Lung (tissue), 12 donors: ENCODE results near the gene YTHDC1. TPM values are rescaled to one million over a fixed set of nuclear protein-coding genes. Genes with fewer than 3 reads are reported as not detected.

ENCODE experiments used
- ATAC-seq: fragments of 200-7000 bp; cut with Tn5 transposase; one replicate; pipeline ENCODE4 v1.9.1; 2020; ENCODE audit warnings: moderate number of reproducible peaks; ENCODE audit not compliant: insufficient read depth, low FRiP score
- DNase-seq, 3 donors: peaks; one replicate each; pipeline ENCODE4 v3.0.0-alpha.2; 2013 to 2017
- H3K27ac ChIP-seq, 2 donors: one replicate each; pipeline ENCODE4 v1.5.1; 2013; ENCODE audit warnings: mild to moderate bottlenecking in 2 of 2, moderate library complexity in 2 of 2, control low read depth in 1 of 2, inconsistent platforms in 1 of 2, low read depth in 1 of 2, low read length in 1 of 2
- H3K27me3 ChIP-seq, 3 donors: one replicate each; pipeline ENCODE4 v1.5.1; 2013; ENCODE audit warnings: low read length in 2 of 3; ENCODE audit not compliant: control insufficient read depth in 3 of 3, insufficient read depth in 3 of 3
- H3K36me3 ChIP-seq, 4 donors: one replicate each; pipeline ENCODE4 v1.5.1; 2013; ENCODE audit warnings: low read length in 4 of 4, mild to moderate bottlenecking in 1 of 4, moderate library complexity in 1 of 4; ENCODE audit not compliant: control insufficient read depth in 4 of 4, insufficient read depth in 4 of 4
- H3K4me1 ChIP-seq, 5 donors: one replicate each; pipeline ENCODE4 v1.5.1; 2013; ENCODE audit warnings: low read length in 5 of 5, mild to moderate bottlenecking in 2 of 5, moderate library complexity in 1 of 5; ENCODE audit not compliant: control insufficient read depth in 5 of 5, insufficient read depth in 5 of 5
- H3K4me3 ChIP-seq: one replicate; pipeline ENCODE4 v1.5.1; 2013; ENCODE audit warnings: mild to moderate bottlenecking, control low read depth, moderate library complexity
- H3K9ac ChIP-seq, 2 donors: one replicate each; pipeline ENCODE4 v1.5.1; 2013; ENCODE audit warnings: low read length in 2 of 2, control low read depth in 1 of 2; ENCODE audit not compliant: insufficient read depth in 1 of 2
- H3K9me3 ChIP-seq, 4 donors: one replicate each; pipeline ENCODE4 v1.5.1; 2013; ENCODE audit warnings: low read length in 3 of 4, mild to moderate bottlenecking in 1 of 4, moderate library complexity in 1 of 4; ENCODE audit not compliant: control insufficient read depth in 4 of 4, insufficient read depth in 3 of 4
- WGBS, 2 donors: extraction: QIAGEN DNeasy Blood & Tissue Kit; methylation state at CpG; one replicate each; pipeline ENCODE4 v1.1.7; 2013; 5-methylcytosine and 5-hydroxymethylcytosine counted together
- polyA plus RNA-seq, 2 donors: library from polyadenylated mRNA; stranded (reverse); fragments of 200-250 nt; gene quantifications; one replicate each; pipeline ENCODE4 v1.2.1, GENCODE V29; 2013
- total RNA-seq, 2 donors: library from RNA; depleted of rRNA in 1 of 2; stranded (reverse); fragments of >200 nt in 1 of 2; gene quantifications; one replicate each; pipeline ENCODE4 v1.2.1, GENCODE V29; 2014 to 2021
- TF ChIP-seq, protein P1 (sequence below): IDR thresholded peaks from 2 replicates; pipeline ENCODE4 v1.5.1; 2012; ENCODE audit warnings: mild to moderate bottlenecking; ENCODE audit errors: control extremely low read depth, extremely low read depth
- donor health status: control.
- donor health status: control.
- donor health status: Bipolar disorder and iron deficiency.
- donor health status: healthy.
- donor health status: DM: yes; HTN: yes; CAD: no.

The YTHDC1 gene
- total and polyA plus RNA-seq, 4 donors: 37.4 to 207 (median 49.2) TPM

DNA sequence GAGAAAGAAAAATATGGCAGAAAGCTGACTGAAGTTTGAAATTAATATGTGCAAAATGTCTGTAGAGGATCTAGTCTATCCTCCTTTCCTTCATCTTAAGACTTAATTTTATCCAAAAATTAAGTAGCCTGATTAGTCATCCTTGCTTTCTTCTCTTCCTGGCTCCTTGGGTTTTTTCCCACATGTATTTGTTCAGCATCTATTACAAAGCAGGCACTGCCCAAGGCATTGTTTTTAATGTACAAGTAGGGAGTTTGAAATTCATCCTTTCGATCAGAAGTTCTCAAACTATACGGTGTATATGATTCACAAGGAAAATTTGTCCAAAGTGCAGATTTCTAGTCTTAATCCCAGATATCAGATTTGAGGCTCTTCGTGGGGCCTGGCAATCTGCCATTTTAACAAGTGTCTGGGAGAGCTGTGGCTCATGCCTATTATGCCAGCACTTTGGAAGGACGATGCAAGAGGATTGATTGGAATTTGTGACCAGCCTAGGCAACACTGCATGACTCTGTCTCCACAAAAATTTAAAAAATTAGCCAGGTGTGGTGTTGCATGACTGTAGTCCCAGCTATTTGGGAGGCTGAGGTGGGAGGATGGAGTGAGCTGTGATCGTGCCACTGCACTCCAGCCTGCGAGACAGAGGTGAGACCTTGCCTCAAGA is 19.4 kb upstream of the YTHDC1 start:
- DNase-seq (no peak), ATAC-seq (peak; percentile 23)
- no peaks in the 10 kb centered on the region for H3K9me3 ChIP-seq
- WGBS, 2 donors: 64 to 85% methylated on average over 6 of the region's 6 CpGs
- TF ChIP-seq, protein P1, sequence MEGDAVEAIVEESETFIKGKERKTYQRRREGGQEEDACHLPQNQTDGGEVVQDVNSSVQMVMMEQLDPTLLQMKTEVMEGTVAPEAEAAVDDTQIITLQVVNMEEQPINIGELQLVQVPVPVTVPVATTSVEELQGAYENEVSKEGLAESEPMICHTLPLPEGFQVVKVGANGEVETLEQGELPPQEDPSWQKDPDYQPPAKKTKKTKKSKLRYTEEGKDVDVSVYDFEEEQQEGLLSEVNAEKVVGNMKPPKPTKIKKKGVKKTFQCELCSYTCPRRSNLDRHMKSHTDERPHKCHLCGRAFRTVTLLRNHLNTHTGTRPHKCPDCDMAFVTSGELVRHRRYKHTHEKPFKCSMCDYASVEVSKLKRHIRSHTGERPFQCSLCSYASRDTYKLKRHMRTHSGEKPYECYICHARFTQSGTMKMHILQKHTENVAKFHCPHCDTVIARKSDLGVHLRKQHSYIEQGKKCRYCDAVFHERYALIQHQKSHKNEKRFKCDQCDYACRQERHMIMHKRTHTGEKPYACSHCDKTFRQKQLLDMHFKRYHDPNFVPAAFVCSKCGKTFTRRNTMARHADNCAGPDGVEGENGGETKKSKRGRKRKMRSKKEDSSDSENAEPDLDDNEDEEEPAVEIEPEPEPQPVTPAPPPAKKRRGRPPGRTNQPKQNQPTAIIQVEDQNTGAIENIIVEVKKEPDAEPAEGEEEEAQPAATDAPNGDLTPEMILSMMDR: no peak
- H3K27ac ChIP-seq: no peak overlapping the region
- no peaks in the 10 kb centered on the region for H3K36me3 ChIP-seq
- H3K27me3 ChIP-seq: no peaks in the 10 kb centered on the region
- H3K9ac ChIP-seq: no peak overlapping the region
- no peak overlapping the region for H3K4me3 ChIP-seq
- H3K4me1 ChIP-seq: peaks cover 0 to 5% (median 0%) of the 10 kb centered on the region in 5 donors

- no peak overlapping the region for H3K27ac ChIP-seq
- H3K4me3 ChIP-seq: no peak overlapping the region
- no peak overlapping the region for H3K9ac ChIP-seq
- H3K4me1 ChIP-seq: peaks cover 0 to 5% (median 0%) of the 10 kb centered on the region in 5 donors
- ATAC-seq: no peak
- no peaks in the 10 kb centered on the region for H3K27me3 ChIP-seq
- no peaks in the 10 kb centered on the region for H3K36me3 ChIP-seq
- 31 to 33% methylated on average over 5 of the region's 5 CpGs for WGBS, 2 donors
- H3K9me3 ChIP-seq: no peaks in the 10 kb centered on the region
- DNase-seq: peak in 2 of 3 donors; percentile 47 to 69
- TF ChIP-seq, protein P1: no peak
These were observed 18.8 kb upstream of the YTHDC1 start for GRCh38 chr4:68368691-68369131.

DNA sequence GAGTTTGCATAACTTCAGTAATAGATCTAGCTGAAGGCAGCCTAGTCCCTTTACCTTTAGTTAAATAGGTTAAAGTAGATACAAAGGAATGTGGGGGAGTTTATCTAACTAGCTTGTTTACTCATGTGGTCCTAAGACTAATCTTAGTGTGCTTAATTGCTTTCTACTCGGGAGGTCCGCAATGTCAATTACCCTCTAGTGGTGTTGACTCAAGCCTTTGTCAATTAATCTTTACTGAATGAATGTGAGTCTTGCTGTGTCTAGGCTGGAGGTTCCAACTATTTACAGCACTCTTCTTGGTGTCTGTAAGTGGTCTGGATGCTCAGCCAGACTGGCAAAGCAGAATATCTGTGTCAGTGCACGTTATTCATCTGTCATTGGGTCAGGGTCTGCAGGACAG is 17.9 kb upstream of the YTHDC1 start:
- no peak overlapping the region for H3K27ac ChIP-seq
- H3K36me3 ChIP-seq: no peaks in the 10 kb centered on the region
- no peak overlapping the region for H3K4me3 ChIP-seq
- ATAC-seq: no peak
- no peaks in the 10 kb centered on the region for H3K27me3 ChIP-seq
- WGBS, 2 donors: 62 to 77% methylated on average over 3 of the region's 3 CpGs
- no peak for DNase-seq
- H3K9ac ChIP-seq: no peak overlapping the region
- H3K4me1 ChIP-seq: peaks cover 0 to 3% (median 0%) of the 10 kb centered on the region in 5 donors
- TF ChIP-seq, protein P1: no peak
- H3K9me3 ChIP-seq: no peaks in the 10 kb centered on the region
